ENCODE results near the gene PRR23E. TPM values are rescaled to one million over a fixed set of nuclear protein-coding genes. Genes with fewer than 3 reads are reported as not detected.

The PRR23E gene
- total RNA-seq, 2 experiments from 2014 or later = not detected

DNA sequence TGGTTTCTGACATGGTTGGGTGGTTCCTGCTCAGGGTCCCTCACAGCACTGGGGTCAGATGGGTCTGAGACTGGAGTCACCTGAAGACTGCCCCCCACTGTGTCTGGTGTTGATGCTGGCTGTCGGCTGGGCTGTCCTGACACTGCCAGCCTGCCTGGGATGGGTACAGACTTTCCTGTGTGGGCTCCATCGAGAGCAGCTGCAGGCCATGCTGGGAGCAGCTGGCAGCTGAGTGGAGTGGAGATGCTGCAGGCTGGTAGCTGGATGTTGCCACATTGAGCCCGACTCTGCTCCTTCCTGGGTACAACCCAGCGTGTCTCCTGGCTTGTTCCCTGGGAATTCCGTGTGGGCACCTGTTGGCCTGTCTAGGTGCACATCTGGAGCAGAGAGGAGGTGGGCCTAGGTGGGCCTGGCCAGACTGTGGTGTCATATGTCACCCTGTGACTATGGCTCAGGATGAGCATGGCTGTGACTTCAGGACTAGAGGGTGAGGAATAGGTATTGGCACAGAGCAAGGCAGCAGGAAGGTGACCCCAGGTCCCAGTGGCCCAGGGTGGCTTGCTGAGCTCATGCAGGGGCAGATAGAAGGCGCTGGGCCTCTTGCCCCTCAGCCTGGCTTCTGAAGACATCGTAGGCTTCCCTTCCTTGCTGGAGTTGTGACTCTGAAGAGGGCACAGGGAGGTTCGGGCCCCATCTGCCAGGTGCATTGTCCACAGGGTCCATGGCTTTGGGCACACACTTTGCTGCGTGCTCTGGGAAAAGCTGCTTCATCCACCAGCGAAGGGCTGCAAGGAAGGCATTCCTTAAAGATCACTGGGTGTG, 40.0 kb upstream of the PRR23E start:
- intact Hi-C loops (cut with micrococcal nuclease; ENCODE audit: unreplicated experiment) = no loop called here
- Histone ChIP-seq H3K4me2 (ENCODE audit: low read length) (no peak overlapping the region), H3K9me2 (ENCODE audit: insufficient read depth, low read length) (no peaks in the 10 kb centered on the region), H3K79me2 (ENCODE audit: insufficient read depth, low read depth, low read length) (no peaks in the 10 kb centered on the region), H3K9me3 (ENCODE audit: low read length) (no peaks in the 10 kb centered on the region), H4K20me1 (ENCODE audit: insufficient read depth, low read length) (no peaks in the 10 kb centered on the region), H2AFZ (ENCODE audit: low read length) (no peak overlapping the region), H3K27ac (ENCODE audit: low read depth, low read length, poor library complexity, severe bottlenecking) (no peak overlapping the region), H3K4me1 (ENCODE audit: insufficient read depth, low read length, poor library complexity, severe bottlenecking) (no peaks in the 10 kb centered on the region), H3K4me3 (ENCODE audit: low read depth, low read length, poor library complexity, severe bottlenecking) (no peak overlapping the region), H3K36me3 (ENCODE audit: insufficient read depth, low read length) (no peaks in the 10 kb centered on the region)
- no peak for DNase-seq (ENCODE audit: low spot score)
- ChIA-PET CTCF (ENCODE audit: unreplicated experiment) (no interaction called here), POLR2A (no interaction called here)
- TF ChIP-seq EZH2phosphoT487 (IDR thresholded peaks at IDR 0.05; ENCODE audit: borderline replicate concordance, low read depth, low read length) = no peak
- TF ChIP-seq, protein P1, sequence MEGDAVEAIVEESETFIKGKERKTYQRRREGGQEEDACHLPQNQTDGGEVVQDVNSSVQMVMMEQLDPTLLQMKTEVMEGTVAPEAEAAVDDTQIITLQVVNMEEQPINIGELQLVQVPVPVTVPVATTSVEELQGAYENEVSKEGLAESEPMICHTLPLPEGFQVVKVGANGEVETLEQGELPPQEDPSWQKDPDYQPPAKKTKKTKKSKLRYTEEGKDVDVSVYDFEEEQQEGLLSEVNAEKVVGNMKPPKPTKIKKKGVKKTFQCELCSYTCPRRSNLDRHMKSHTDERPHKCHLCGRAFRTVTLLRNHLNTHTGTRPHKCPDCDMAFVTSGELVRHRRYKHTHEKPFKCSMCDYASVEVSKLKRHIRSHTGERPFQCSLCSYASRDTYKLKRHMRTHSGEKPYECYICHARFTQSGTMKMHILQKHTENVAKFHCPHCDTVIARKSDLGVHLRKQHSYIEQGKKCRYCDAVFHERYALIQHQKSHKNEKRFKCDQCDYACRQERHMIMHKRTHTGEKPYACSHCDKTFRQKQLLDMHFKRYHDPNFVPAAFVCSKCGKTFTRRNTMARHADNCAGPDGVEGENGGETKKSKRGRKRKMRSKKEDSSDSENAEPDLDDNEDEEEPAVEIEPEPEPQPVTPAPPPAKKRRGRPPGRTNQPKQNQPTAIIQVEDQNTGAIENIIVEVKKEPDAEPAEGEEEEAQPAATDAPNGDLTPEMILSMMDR (conservative IDR thresholded peaks at IDR 0.05; ENCODE audit: low read length) = no peak
- no TSS peak for BruUV-seq (replicated peaks)

DNA sequence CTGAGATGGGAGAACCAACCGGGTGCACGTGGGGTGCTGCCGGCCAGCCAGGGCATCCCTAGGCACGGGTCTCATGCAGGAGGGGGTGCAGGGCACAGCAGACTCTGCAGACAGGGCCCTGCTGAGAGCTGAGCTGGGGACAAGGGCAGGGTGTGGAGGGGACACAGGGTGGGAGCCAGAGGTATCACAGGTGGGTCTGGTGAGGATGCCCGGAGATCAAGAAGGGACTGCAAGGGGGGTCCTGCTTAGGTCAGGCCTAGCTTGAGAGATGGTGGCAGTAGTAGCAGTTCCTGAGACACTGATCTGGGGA, 39.5 kb upstream of the PRR23E start:
- POLR2A ChIA-PET = no interaction called here
- intact Hi-C loops (cut with micrococcal nuclease; ENCODE audit: unreplicated experiment) = no loop called here
- H3K27ac ChIP-seq (ENCODE audit: low read depth, low read length, poor library complexity, severe bottlenecking) = no peak overlapping the region
- TF ChIP-seq EZH2phosphoT487 (IDR thresholded peaks at IDR 0.05; ENCODE audit: borderline replicate concordance, low read depth, low read length) = no peak
- TF ChIP-seq, protein P1 (conservative IDR thresholded peaks at IDR 0.05; ENCODE audit: low read length) = no peak
- no peaks in the 10 kb centered on the region for H3K36me3 ChIP-seq (ENCODE audit: insufficient read depth, low read length)
- H3K4me1 ChIP-seq (ENCODE audit: insufficient read depth, low read length, poor library complexity, severe bottlenecking) = no peaks in the 10 kb centered on the region
- DNase-seq (ENCODE audit: low spot score) = no peak
- no peak overlapping the region for H3K4me2 ChIP-seq (ENCODE audit: low read length)
- no peaks in the 10 kb centered on the region for H3K79me2 ChIP-seq (ENCODE audit: insufficient read depth, low read depth, low read length)
- H4K20me1 ChIP-seq (ENCODE audit: insufficient read depth, low read length) = no peaks in the 10 kb centered on the region
- H3K9me2 ChIP-seq (ENCODE audit: insufficient read depth, low read length) = no peaks in the 10 kb centered on the region
- no peak overlapping the region for H3K4me3 ChIP-seq (ENCODE audit: low read depth, low read length, poor library complexity, severe bottlenecking)
- no peak overlapping the region for H2AFZ ChIP-seq (ENCODE audit: low read length)
- no peaks in the 10 kb centered on the region for H3K9me3 ChIP-seq (ENCODE audit: low read length)
- BruUV-seq (replicated peaks) = no TSS peak
- CTCF ChIA-PET (ENCODE audit: unreplicated experiment) = no interaction called here

DNA sequence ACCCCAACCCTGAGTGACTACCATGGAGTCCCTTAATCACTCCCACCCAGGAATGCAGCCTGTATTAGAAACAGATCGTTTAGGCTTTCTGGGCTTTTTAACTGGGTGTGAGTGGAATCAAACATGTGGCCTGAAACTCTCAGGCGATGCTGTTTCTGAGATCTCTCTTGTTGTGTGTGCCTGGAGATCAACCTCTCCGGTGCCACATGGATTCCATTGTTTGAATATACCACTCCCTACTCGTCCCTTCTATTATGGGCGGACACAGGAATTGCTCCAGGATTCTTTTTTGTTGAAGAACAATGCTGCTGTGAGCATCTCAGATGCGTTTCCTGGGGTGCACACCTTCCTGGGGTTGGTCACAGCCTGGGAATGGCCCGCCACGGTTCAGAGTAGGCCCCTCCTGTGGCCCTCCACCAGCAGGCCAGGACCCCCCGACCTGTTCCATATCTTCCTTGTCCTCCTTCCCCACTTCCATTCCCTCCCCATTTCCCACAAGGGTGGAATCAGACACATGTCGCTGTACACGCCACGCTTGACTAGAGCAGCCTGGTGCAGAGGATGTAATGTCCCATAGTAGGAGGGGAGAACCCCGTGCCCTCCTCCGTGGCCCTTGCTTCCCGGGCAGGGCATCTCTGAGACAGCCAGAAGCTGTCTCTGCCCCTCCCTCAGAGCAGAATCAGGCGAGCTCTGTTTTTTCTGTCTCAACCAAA, 36.4 kb upstream of the PRR23E start:
- H3K79me2 ChIP-seq (ENCODE audit: insufficient read depth, low read depth, low read length) = no peaks in the 10 kb centered on the region
- intact Hi-C loops (cut with micrococcal nuclease; ENCODE audit: unreplicated experiment) = no loop called here
- no peaks in the 10 kb centered on the region for H4K20me1 ChIP-seq (ENCODE audit: insufficient read depth, low read length)
- no peak for TF ChIP-seq EZH2phosphoT487 (IDR thresholded peaks at IDR 0.05; ENCODE audit: borderline replicate concordance, low read depth, low read length)
- TF ChIP-seq, protein P1 (conservative IDR thresholded peaks at IDR 0.05; ENCODE audit: low read length) = no peak
- ChIA-PET POLR2A (interaction anchor here (0.6 kb wide), 1 partner anchor 200 kb away, joined by 4 read pairs; no protein-coding TSS in a partner anchor), CTCF (ENCODE audit: unreplicated experiment) (no interaction called here)
- H3K36me3 ChIP-seq (ENCODE audit: insufficient read depth, low read length) = no peaks in the 10 kb centered on the region
- no peak overlapping the region for H3K27ac ChIP-seq (ENCODE audit: low read depth, low read length, poor library complexity, severe bottlenecking)
- no peak overlapping the region for H3K4me2 ChIP-seq (ENCODE audit: low read length)
- no peak for DNase-seq (ENCODE audit: low spot score)
- no peaks in the 10 kb centered on the region for H3K4me1 ChIP-seq (ENCODE audit: insufficient read depth, low read length, poor library complexity, severe bottlenecking)
- no peaks in the 10 kb centered on the region for H3K9me3 ChIP-seq (ENCODE audit: low read length)
- no peak overlapping the region for H2AFZ ChIP-seq (ENCODE audit: low read length)
- no TSS peak for BruUV-seq (replicated peaks)
- no peaks in the 10 kb centered on the region for H3K9me2 ChIP-seq (ENCODE audit: insufficient read depth, low read length)
- no peak overlapping the region for H3K4me3 ChIP-seq (ENCODE audit: low read depth, low read length, poor library complexity, severe bottlenecking)
